Panc1 (cell line): Measurements from ENCODE around the gene IL1RAPL1.

ENCODE experiments used
- POLR2AphosphoS5 ChIP-seq: IDR thresholded peaks from 2 replicates; pipeline ENCODE4 v1.6.1; 2012; ENCODE audit warnings: mild to moderate bottlenecking, low read depth, low read length, moderate library complexity
- SIN3A ChIP-seq: IDR thresholded peaks from 2 replicates; pipeline ENCODE4 v1.6.1; 2012; ENCODE audit warnings: low read depth, mild to moderate bottlenecking, low read length, moderate library complexity, borderline replicate concordance; ENCODE audit not compliant: insufficient read depth
- TF ChIP-seq, protein P1 (sequence below): fragments of 450-650 bp; IDR thresholded peaks from 2 replicates; pipeline ENCODE4 v1.5.1; 2017; ENCODE audit warnings: mild to moderate bottlenecking
- TF ChIP-seq, protein P2 (sequence below), 2 experiments: IDR thresholded peaks; 2 replicates each; pipeline ENCODE4 v1.6.1; 2011 to 2012; ENCODE audit warnings: low read depth in 2 of 2, control low read depth in 1 of 2, low read length in 1 of 2, mild to moderate bottlenecking in 1 of 2, moderate library complexity in 1 of 2; ENCODE audit not compliant: insufficient read depth in 1 of 2

- TF ChIP-seq, protein P1, sequence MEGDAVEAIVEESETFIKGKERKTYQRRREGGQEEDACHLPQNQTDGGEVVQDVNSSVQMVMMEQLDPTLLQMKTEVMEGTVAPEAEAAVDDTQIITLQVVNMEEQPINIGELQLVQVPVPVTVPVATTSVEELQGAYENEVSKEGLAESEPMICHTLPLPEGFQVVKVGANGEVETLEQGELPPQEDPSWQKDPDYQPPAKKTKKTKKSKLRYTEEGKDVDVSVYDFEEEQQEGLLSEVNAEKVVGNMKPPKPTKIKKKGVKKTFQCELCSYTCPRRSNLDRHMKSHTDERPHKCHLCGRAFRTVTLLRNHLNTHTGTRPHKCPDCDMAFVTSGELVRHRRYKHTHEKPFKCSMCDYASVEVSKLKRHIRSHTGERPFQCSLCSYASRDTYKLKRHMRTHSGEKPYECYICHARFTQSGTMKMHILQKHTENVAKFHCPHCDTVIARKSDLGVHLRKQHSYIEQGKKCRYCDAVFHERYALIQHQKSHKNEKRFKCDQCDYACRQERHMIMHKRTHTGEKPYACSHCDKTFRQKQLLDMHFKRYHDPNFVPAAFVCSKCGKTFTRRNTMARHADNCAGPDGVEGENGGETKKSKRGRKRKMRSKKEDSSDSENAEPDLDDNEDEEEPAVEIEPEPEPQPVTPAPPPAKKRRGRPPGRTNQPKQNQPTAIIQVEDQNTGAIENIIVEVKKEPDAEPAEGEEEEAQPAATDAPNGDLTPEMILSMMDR = no peak
- TF ChIP-seq POLR2AphosphoS5 = no peak
- TF ChIP-seq, protein P2, sequence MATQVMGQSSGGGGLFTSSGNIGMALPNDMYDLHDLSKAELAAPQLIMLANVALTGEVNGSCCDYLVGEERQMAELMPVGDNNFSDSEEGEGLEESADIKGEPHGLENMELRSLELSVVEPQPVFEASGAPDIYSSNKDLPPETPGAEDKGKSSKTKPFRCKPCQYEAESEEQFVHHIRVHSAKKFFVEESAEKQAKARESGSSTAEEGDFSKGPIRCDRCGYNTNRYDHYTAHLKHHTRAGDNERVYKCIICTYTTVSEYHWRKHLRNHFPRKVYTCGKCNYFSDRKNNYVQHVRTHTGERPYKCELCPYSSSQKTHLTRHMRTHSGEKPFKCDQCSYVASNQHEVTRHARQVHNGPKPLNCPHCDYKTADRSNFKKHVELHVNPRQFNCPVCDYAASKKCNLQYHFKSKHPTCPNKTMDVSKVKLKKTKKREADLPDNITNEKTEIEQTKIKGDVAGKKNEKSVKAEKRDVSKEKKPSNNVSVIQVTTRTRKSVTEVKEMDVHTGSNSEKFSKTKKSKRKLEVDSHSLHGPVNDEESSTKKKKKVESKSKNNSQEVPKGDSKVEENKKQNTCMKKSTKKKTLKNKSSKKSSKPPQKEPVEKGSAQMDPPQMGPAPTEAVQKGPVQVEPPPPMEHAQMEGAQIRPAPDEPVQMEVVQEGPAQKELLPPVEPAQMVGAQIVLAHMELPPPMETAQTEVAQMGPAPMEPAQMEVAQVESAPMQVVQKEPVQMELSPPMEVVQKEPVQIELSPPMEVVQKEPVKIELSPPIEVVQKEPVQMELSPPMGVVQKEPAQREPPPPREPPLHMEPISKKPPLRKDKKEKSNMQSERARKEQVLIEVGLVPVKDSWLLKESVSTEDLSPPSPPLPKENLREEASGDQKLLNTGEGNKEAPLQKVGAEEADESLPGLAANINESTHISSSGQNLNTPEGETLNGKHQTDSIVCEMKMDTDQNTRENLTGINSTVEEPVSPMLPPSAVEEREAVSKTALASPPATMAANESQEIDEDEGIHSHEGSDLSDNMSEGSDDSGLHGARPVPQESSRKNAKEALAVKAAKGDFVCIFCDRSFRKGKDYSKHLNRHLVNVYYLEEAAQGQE (IDR thresholded peaks at IDR 0.05; ENCODE audit: insufficient read depth in 1 of 2, low read depth in 2 of 2, low read length in 1 of 2) = no peak
- TF ChIP-seq SIN3A = no peak
Measured at GRCh38 chrX:29237972-29238371, 650.7 kb downstream of the IL1RAPL1 start.
